NCI-H446 treated with DMSO at 0.1 percent for 48 hours (cell line): ENCODE data around the gene XBP1.
"Not testable (repeated sequence)": the region's sequence is repeated elsewhere in the genome, so short reads cannot be mapped to it uniquely, and the experiment has no call there.

ENCODE experiments used
- DNase-seq: peaks from one replicate; lab custom pipeline; 2025; lab: John Stamatoyannopoulos, UW

Gene XBP1

DNA sequence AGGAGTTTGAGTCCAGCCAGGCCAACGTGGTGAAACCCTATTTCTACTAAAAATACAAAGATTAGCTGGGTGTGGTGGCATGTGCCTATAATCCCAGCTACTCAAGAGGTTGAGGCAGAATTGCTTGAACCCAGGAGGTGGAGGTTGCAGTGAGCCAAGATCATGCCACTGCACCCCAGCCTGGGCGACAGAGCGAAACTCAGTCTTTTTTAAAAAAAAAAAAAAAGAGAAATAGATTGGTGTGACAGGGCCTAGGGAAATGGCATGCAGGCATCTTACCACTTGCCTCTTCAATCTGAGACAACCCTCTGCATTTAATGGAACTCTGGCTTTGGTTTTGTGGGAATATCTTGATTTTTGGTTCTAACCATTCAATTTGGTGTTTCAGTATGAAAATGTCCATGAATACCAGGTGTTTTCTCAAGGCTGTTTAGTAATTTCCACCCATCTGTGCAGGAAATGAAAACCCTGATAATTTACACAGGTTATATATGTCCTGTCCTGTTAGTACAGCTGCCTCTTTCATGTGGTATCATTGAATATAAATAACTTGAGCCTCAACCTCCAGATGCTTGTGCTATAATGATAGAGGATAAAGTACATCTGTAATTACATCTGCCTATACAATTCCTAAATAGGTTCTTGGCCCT lies 8.4 kb downstream of the XBP1 start:
- no peak for DNase-seq

DNA sequence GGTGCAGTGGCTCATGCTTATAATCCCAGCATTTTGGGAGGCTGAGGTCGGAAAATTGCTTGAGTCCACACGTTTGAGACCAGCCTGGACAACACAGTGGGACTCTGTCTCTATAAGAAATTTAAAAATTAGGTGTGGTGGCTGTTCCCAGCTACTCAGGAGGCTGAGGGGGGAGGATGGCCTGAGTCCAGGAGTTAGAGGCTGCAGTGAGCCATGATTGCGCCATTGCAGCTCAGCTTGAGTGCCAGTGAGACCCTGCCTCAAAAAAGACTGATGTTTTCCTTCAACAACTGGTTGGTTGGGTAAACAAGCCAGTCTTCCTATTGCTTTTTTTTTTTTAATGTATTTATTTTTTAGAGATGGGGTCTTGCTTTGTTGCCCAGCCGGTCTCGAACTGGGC lies 9.2 kb downstream of the XBP1 start:
- DNase-seq: no peak

- DNase-seq: no peak
These were observed 11.8 kb downstream of the XBP1 start for GRCh38 chr22:28788601-28789000.

DNA sequence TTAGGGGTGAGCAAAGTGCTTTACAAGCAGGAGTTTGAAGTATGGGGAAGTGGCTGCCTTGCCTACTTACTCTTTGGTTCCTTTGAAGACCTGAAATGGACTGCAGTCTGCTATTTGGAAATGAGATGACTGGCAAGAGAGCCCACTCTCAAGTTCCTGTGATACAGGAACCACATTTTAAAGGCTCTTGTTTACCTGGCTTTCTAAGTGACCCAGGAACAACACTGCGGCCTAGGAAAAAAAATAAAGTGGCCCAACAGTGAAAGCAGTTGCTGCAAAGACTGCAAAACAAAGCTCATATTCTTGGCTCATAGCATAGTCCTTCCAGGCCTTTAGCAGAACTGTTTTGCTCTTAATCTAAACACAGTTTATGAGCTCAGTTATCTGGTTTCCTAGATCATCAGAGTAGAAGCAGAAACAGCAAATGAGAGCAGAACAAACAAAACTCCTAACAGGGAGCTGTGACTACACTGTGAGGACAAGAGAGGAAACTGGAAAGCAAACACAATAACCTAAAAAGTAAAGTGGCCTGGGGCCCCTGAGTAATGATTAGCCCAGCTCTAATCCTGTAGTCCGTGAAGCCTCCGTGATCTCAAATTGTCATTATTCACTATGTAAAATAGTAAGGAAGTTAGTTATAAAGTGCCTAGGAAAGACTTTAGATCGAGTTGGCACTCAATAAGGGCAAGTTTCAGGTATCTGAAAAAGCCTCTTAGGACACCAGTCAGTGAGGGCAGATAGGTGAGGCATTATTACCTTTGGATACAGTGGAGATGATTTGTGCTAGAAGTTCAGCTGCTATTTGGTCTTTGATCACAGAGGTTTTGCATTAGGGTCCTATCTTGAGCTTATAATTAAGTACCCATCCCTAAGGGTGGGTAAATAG lies 16.3 kb downstream of the XBP1 start:
- no peak for DNase-seq

- DNase-seq: no peak
These were observed 20.1 kb downstream of the XBP1 start for GRCh38 chr22:28780296-28780695.

DNA sequence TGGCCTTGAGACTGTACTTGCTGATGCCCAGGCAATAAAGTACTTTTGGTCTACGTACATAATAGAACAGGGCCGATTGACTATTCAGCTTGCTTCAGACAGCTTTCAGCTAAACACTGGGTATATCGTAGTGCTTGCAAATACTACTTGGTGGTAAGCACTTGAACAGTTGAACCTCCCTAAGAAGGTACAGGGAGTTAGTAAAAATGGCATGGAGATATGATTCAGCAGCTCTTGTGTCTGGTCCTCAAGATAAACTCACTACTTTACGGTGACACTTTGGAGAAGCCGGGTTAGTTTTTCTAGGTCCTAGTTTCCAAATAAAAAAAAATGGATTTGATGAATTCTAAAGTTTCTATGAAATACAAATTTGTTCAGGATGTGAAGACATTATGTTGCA lies 20.5 kb downstream of the XBP1 start:
- no peak for DNase-seq

DNA sequence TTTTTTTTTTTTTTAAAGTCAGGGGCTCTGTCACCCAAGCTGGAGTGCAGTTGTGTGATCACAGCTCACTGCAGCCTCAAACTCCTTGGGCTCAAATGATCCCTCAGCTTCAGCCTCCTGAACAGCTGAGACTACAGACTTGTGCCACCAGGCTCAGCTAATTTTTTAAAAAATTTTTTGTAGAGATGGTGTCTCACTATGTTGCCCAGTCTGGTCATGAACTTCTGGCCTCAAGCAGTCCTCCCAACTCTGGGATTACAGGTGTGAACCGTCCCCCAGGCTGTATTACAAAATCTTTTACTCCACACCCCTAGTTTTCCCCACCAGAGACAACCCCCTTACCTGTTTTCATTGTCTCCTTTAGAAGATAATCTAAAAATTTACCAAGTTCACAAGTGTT lies 26.0 kb downstream of the XBP1 start:
- DNase-seq: no peak

GRCh38 chr22:28773461-28773867 lies 26.9 kb downstream of the XBP1 start:
- no peak for DNase-seq

GRCh38 chr22:28772633-28773460 lies 27.5 kb downstream of the XBP1 start, which contains the start of gene CCDC117:
Gene CCDC117, plus strand, starts transcription at chr22:28772695. Its CDS starts 155 bp downstream, at chr22:28772850.
- peak; percentile 93 for DNase-seq

DNA sequence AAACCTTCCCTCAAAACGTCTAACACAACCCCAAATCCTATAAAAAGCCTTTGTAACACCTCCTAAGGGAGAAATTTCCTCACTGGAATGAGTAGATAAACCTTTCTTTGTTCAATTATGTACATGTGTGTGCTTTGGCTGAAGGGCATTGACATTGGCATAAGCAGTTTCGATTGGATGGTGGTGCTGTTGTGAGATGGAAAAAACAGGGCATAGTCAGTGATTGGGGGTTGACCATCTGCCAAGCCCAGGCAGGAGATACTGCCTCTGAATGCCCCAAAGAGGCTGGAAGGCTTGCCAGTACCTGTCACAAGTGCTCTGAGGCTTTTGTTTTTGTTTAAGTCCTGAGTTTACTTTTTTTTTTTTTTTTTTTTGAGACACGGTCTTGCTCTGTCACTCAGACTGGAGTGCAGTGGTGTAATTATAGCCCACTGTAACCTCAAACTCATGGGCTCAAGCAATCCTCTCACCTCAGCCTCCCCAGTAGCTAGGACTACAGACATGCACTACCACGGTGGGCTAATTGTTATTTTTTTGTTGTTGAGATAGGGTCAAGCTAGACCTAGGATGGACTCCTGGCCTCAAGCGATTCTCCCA lies 29.1 kb downstream of the XBP1 start:
- DNase-seq: peak; percentile 45

GRCh38 chr22:28769394-28770085 lies 30.8 kb downstream of the XBP1 start:
- DNase-seq: no peak

GRCh38 chr22:28768701-28769393 lies 31.5 kb downstream of the XBP1 start:
- DNase-seq: no peak

GRCh38 chr22:28766628-28767027 lies 33.7 kb downstream of the XBP1 start:
- no peak for DNase-seq

DNA sequence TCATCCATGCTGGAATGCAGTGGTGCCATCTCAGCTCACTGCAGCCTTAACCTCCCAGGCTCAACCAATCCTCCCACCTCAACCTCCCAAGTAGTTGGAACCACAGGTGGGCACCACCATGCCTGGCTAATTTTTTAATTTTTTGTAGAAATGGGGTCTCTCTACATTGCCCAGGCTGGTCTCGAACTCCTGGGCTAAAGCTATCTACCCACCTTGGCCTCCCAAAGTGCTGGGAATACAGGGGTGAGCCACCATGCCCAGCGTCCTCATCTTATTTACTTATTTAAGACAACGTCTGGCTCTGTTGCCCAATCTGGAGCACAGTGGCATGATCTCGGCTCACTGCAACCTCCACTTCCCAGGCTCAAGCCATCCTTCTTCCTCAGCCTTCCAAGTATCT lies 38.4 kb downstream of the XBP1 start:
- not testable (repeated sequence) for DNase-seq

- no peak for DNase-seq
These were observed 39.0 kb downstream of the XBP1 start for GRCh38 chr22:28761449-28761755.

- no peak for DNase-seq
These were observed 40.4 kb downstream of the XBP1 start for GRCh38 chr22:28759861-28760560.

- not testable (repeated sequence) for DNase-seq
These were observed 45.9 kb downstream of the XBP1 start for GRCh38 chr22:28754512-28754911.

GRCh38 chr22:28750471-28750881 lies 49.9 kb downstream of the XBP1 start:
- no peak for DNase-seq
